SK-N-SH (cell line): ENCODE data around the gene WDR6. TPM values are rescaled to one million over a fixed set of nuclear protein-coding genes. Genes with fewer than 3 reads are reported as not detected.

Experiments used
- CHD2 ChIP-seq: fragments of 150-350 bp; IDR thresholded peaks from 2 replicates; pipeline ENCODE4 v1.6.1; 2018; ENCODE audit warnings: low read length; ENCODE audit not compliant: partially characterized antibody
- EZH2phosphoT487 ChIP-seq: fragments of 200-600 bp; sonication (generic); IDR thresholded peaks from 2 replicates; pipeline ENCODE4 v1.6.1; 2017; ENCODE audit warnings: low read depth, mixed run types, mild to moderate bottlenecking, antibody characterized with exemption, moderate library complexity, borderline replicate concordance
- FOSL2 ChIP-seq: IDR thresholded peaks from 2 replicates; pipeline ENCODE4 v1.4.0; 2012; ENCODE audit warnings: low read depth, mild to moderate bottlenecking, moderate library complexity, borderline replicate concordance
- FOXJ3 ChIP-seq: sonication (generic); formaldehyde crosslinking; IDR thresholded peaks from 2 replicates; pipeline ENCODE4 v1.5.1; 2020; ENCODE audit warnings: mild to moderate bottlenecking, missing genetic modification reagents
- GATA2 ChIP-seq: sonication (generic); formaldehyde crosslinking; IDR thresholded peaks from 2 replicates; pipeline ENCODE4 v1.5.0; 2020; ENCODE audit warnings: mild to moderate bottlenecking, missing genetic modification reagents
- MEF2A ChIP-seq: IDR thresholded peaks from 2 replicates; pipeline ENCODE4 v1.4.0; 2012; ENCODE audit warnings: low read depth, borderline replicate concordance
- MXI1 ChIP-seq: IDR thresholded peaks from 2 replicates; pipeline ENCODE4 v1.6.1; 2012; ENCODE audit warnings: mild to moderate bottlenecking, low read depth, low read length, improper control_type of control experiment
- NFIC ChIP-seq: IDR thresholded peaks from 2 replicates; pipeline ENCODE4 v1.4.0; 2012; ENCODE audit warnings: borderline replicate concordance
- NRF1 ChIP-seq: IDR thresholded peaks from 2 replicates; pipeline ENCODE4 v1.6.1; 2012; ENCODE audit warnings: low read depth, mild to moderate bottlenecking, low read length
- POLR2AphosphoS5 ChIP-seq: IDR thresholded peaks from 2 replicates; pipeline ENCODE4 v1.6.1; 2012; ENCODE audit warnings: low read depth, low read length
- RAD21 ChIP-seq: IDR thresholded peaks from 2 replicates; pipeline ENCODE4 v1.6.1; 2012; ENCODE audit warnings: mild to moderate bottlenecking, low read length
- RCOR1 ChIP-seq: fragments of 150-350 bp; IDR thresholded peaks from 2 replicates; pipeline ENCODE4 v1.6.1; 2017; ENCODE audit warnings: antibody characterized with exemption, low read length
- RFX5 ChIP-seq: IDR thresholded peaks from 2 replicates; pipeline ENCODE4 v1.6.1; 2012; ENCODE audit warnings: mild to moderate bottlenecking, improper control_type of control experiment, low read length
- TAF1 ChIP-seq: IDR thresholded peaks from 2 replicates; pipeline ENCODE4 v1.6.1; 2012; ENCODE audit warnings: low read depth, mild to moderate bottlenecking, low read length, moderate library complexity, borderline replicate concordance
- YY1 ChIP-seq: IDR thresholded peaks from 2 replicates; pipeline ENCODE4 v1.4.0; 2012; ENCODE audit warnings: low read depth, mild to moderate bottlenecking
- polyA plus RNA-seq, 3 experiments: library from polyadenylated mRNA; depleted of rRNA; stranded (reverse); fragments of >200 nt; gene quantifications; 2 replicates each; pipeline ENCODE4 v1.2.3, GENCODE V29; 2012
- TF ChIP-seq, protein P1 (sequence below): fragments of 150-350 bp; IDR thresholded peaks from 2 replicates; pipeline ENCODE4 v1.6.1; 2016; ENCODE audit warnings: mild to moderate bottlenecking, low read depth, low read length
- TF ChIP-seq, protein P2 (sequence below): IDR thresholded peaks from 2 replicates; pipeline ENCODE4 v1.6.1; 2012; ENCODE audit warnings: mild to moderate bottlenecking, low read depth, low read length, moderate library complexity
- TF ChIP-seq, protein P3 (sequence below): fragments of 200-600 bp; sonication (generic); IDR thresholded peaks from 2 replicates; pipeline ENCODE4 v1.6.1; 2017; ENCODE audit warnings: antibody characterized with exemption, mild to moderate bottlenecking, moderate library complexity

Gene WDR6
- polyA plus RNA-seq, 1 of the 3 experiments (the other 2 are of a cell fraction) = 230 TPM

DNA sequence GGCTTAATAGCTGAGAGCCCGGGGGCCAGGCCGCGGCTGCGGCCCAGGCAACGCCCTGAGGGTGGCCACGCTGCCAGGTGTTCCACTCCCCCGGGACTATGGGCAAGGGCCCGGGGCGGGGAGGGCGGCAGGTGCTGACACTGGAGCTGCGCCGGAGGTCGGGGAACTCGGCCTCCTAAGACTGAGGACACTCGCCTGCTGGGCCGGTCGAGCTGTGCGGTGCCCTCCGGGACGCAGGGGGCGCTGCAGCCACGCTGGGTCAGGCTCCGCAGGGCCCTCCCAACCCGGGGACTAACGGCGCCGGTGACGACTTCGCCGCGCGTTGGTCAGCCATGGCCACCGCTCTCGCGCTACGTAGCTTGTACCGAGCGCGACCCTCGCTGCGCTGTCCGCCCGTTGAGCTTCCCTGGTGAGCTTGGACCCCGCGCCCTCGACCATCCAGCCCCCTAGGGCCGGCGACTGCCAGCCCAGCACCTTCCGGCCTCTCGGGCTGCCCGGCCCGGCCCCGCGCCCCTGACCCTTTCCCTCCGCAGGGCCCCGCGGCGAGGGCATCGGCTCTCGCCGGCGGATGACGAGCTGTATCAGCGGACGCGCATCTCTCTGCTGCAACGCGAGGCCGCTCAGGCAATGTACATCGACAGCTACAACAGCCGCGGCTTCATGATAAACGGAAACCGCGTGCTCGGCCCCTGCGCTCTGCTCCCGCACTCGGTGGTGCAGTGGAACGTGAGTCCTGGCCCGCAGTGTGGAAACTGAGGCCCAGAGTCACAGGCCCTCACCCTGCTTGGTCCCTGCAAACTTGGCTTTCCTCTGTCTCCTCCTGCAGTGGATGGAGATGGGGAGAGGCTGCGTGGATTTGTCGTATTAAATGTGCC lies 14.9 kb downstream of the WDR6 start, which contains the start of gene NDUFAF3 (continued):
- TF ChIP-seq, protein P1, sequence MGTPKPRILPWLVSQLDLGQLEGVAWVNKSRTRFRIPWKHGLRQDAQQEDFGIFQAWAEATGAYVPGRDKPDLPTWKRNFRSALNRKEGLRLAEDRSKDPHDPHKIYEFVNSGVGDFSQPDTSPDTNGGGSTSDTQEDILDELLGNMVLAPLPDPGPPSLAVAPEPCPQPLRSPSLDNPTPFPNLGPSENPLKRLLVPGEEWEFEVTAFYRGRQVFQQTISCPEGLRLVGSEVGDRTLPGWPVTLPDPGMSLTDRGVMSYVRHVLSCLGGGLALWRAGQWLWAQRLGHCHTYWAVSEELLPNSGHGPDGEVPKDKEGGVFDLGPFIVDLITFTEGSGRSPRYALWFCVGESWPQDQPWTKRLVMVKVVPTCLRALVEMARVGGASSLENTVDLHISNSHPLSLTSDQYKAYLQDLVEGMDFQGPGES = no peak
- TF ChIP-seq FOSL2 = no peak
- TF ChIP-seq, protein P2, sequence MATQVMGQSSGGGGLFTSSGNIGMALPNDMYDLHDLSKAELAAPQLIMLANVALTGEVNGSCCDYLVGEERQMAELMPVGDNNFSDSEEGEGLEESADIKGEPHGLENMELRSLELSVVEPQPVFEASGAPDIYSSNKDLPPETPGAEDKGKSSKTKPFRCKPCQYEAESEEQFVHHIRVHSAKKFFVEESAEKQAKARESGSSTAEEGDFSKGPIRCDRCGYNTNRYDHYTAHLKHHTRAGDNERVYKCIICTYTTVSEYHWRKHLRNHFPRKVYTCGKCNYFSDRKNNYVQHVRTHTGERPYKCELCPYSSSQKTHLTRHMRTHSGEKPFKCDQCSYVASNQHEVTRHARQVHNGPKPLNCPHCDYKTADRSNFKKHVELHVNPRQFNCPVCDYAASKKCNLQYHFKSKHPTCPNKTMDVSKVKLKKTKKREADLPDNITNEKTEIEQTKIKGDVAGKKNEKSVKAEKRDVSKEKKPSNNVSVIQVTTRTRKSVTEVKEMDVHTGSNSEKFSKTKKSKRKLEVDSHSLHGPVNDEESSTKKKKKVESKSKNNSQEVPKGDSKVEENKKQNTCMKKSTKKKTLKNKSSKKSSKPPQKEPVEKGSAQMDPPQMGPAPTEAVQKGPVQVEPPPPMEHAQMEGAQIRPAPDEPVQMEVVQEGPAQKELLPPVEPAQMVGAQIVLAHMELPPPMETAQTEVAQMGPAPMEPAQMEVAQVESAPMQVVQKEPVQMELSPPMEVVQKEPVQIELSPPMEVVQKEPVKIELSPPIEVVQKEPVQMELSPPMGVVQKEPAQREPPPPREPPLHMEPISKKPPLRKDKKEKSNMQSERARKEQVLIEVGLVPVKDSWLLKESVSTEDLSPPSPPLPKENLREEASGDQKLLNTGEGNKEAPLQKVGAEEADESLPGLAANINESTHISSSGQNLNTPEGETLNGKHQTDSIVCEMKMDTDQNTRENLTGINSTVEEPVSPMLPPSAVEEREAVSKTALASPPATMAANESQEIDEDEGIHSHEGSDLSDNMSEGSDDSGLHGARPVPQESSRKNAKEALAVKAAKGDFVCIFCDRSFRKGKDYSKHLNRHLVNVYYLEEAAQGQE = 0 out of 2 replicates have a peak, but pooled peaks have one; percentile 1
- no peak for TF ChIP-seq GATA2 (CRISPR knock-in tag)
- TF ChIP-seq MEF2A = no peak
- peak; percentile 87 for TF ChIP-seq YY1
- TF ChIP-seq CHD2 = peak; percentile 94
- TF ChIP-seq RAD21 = 0 out of 2 replicates have a peak, but pooled peaks have one; percentile 19
- TF ChIP-seq FOXJ3 (CRISPR knock-in tag) = no peak
- TF ChIP-seq RCOR1 = peak; percentile 7; the same call in 1 of the 2 replicates
- peak; percentile 49; the same call in 1 of the 2 replicates for TF ChIP-seq MXI1
- TF ChIP-seq, protein P3, sequence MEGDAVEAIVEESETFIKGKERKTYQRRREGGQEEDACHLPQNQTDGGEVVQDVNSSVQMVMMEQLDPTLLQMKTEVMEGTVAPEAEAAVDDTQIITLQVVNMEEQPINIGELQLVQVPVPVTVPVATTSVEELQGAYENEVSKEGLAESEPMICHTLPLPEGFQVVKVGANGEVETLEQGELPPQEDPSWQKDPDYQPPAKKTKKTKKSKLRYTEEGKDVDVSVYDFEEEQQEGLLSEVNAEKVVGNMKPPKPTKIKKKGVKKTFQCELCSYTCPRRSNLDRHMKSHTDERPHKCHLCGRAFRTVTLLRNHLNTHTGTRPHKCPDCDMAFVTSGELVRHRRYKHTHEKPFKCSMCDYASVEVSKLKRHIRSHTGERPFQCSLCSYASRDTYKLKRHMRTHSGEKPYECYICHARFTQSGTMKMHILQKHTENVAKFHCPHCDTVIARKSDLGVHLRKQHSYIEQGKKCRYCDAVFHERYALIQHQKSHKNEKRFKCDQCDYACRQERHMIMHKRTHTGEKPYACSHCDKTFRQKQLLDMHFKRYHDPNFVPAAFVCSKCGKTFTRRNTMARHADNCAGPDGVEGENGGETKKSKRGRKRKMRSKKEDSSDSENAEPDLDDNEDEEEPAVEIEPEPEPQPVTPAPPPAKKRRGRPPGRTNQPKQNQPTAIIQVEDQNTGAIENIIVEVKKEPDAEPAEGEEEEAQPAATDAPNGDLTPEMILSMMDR = peak; percentile 88
- TF ChIP-seq NFIC = no peak
- TF ChIP-seq RFX5 = no peak
- TF ChIP-seq POLR2AphosphoS5 = peak; percentile 49; the same call in 1 of the 2 replicates
- TF ChIP-seq EZH2phosphoT487 = no peak
- peak; percentile 92 for TF ChIP-seq TAF1
- TF ChIP-seq NRF1 = no peak
